K562 (cell line): ENCODE data around the gene FBXL2. TPM values are rescaled to one million over a fixed set of nuclear protein-coding genes. Genes with fewer than 3 reads are reported as not detected.

Experiments
- polyA plus RNA-seq, 8 experiments: library from polyadenylated mRNA; depleted of rRNA in 4 of 8; stranded (reverse) in 5 of 8; unstranded in 3 of 8; fragments of >200 nt; fragmentation: Nextera tagmentation in 2 of 8; fragmentation: Illumina TruSeq in 1 of 8; extraction: Ambion mirVana in 2 of 8; extraction: Trizol in 1 of 8; gene quantifications; 2 replicates each; pipeline versions ENCODE4 v1.2.1 to v1.2.3, GENCODE V29; 2011 to 2014; ENCODE audit warnings: inconsistent platforms in 1 of 8, missing spikeins in 1 of 8
- total RNA-seq, 7 experiments: library from RNA; depleted of rRNA in 6 of 7; stranded (reverse); fragments of >200 nt in 6 of 7; fragmentation: Illumina TruSeq in 2 of 7; extraction: Trizol in 2 of 7; gene quantifications; 2 replicates each; pipeline versions ENCODE4 v1.2.1 to v1.2.3, GENCODE V29; 2011 to 2021; ENCODE audit warnings: low replicate concordance in 1 of 7
- TF ChIP-seq, protein P1 (sequence below), 2 experiments: fragments of 450-650 bp; formaldehyde crosslinking in 1 of 2; IDR thresholded peaks; 2 replicates each; pipeline versions ENCODE4 v1.4.0 to v1.6.1; 2014 to 2020; ENCODE audit warnings: mild to moderate bottlenecking in 2 of 2, borderline replicate concordance in 1 of 2, low read depth in 1 of 2

FBXL2 gene
- total and polyA plus RNA-seq, 9 of the 15 experiments (the other 6 are each of a cell fraction or from before 2014, with no cell fraction given): 1.3 to 6.9 (median 1.9) TPM

DNA sequence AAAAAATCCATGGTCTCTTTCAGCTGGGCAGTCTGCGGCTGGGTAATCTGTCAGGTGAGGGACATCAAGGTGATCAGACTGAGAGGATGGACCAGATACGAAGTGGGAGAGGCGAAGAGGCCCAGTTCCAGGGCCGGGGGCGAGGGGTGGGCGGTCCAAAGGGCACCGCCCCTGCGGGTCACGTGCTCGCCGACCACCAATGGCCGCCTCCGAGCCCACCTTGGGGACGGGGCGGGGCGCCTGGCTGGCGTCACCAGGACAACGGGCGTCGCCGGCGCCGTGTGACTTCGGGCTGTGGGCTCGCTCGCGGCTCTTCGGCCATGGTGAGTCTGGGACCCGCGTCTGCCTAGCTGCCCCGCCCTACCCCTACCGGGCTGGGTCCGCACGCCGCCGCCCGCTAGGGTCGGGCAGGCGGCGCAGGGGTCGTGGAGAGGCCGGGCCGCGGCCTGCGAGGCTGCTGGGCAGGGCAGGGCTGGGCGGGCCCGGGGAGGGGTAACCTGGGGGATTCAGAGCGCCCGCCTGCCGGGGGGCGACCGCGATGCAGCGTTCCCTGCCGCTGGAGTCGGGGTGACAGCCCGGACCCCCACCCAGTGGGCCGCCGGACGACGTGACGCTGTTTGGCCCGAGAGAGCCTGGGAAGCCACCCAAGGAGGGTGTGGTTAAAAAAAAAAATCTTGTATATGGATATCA, at the start of gene FBXL2 (continued):
- TF ChIP-seq, protein P1, sequence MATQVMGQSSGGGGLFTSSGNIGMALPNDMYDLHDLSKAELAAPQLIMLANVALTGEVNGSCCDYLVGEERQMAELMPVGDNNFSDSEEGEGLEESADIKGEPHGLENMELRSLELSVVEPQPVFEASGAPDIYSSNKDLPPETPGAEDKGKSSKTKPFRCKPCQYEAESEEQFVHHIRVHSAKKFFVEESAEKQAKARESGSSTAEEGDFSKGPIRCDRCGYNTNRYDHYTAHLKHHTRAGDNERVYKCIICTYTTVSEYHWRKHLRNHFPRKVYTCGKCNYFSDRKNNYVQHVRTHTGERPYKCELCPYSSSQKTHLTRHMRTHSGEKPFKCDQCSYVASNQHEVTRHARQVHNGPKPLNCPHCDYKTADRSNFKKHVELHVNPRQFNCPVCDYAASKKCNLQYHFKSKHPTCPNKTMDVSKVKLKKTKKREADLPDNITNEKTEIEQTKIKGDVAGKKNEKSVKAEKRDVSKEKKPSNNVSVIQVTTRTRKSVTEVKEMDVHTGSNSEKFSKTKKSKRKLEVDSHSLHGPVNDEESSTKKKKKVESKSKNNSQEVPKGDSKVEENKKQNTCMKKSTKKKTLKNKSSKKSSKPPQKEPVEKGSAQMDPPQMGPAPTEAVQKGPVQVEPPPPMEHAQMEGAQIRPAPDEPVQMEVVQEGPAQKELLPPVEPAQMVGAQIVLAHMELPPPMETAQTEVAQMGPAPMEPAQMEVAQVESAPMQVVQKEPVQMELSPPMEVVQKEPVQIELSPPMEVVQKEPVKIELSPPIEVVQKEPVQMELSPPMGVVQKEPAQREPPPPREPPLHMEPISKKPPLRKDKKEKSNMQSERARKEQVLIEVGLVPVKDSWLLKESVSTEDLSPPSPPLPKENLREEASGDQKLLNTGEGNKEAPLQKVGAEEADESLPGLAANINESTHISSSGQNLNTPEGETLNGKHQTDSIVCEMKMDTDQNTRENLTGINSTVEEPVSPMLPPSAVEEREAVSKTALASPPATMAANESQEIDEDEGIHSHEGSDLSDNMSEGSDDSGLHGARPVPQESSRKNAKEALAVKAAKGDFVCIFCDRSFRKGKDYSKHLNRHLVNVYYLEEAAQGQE (IDR thresholded peaks at IDR 0.05; ENCODE audit: borderline replicate concordance): peak; percentile 78
- TF ChIP-seq, protein P1 (CRISPR knock-in tag; IDR thresholded peaks at IDR 0.05; ENCODE audit: low read depth): no peak
